AG09309 (cell line): ENCODE results near the gene PLAAT1.

Source experiments
- DNase-seq: peaks from one replicate; pipeline ENCODE4 v3.0.0-alpha.2; 2010; ENCODE audit warnings: low read depth
- H3K4me3 ChIP-seq: 2 replicates; pipeline ENCODE4 v1.5.1; 2011; ENCODE audit warnings: mild to moderate bottlenecking, low read depth, low read length, moderate library complexity; ENCODE audit not compliant: control insufficient read depth
- CTCF ChIP-seq: IDR thresholded peaks from 2 replicates; pipeline ENCODE4 v1.5.1; 2011; ENCODE audit warnings: mild to moderate bottlenecking, low read depth, low read length, inconsistent platforms; ENCODE audit not compliant: insufficient read depth, control insufficient read depth; ENCODE audit errors: missing control alignments

Gene PLAAT1

GRCh38 chr3:193230610-193231009 lies 10.4 kb upstream of the PLAAT1 start:
- H3K4me3 ChIP-seq = no peak overlapping the region
- DNase-seq = no peak
- no peak for TF ChIP-seq CTCF

- no peak for DNase-seq
- no peak overlapping the region for H3K4me3 ChIP-seq
- TF ChIP-seq CTCF = no peak
These were observed 9.8 kb upstream of the PLAAT1 start for GRCh38 chr3:193231201-193231600.

- no peak for TF ChIP-seq CTCF
- H3K4me3 ChIP-seq = no peak overlapping the region
- no peak for DNase-seq
These were observed 4.4 kb upstream of the PLAAT1 start for GRCh38 chr3:193236599-193236998.

GRCh38 chr3:193237030-193237429 lies 4.0 kb upstream of the PLAAT1 start:
- H3K4me3 ChIP-seq = no peak overlapping the region
- no peak for DNase-seq
- TF ChIP-seq CTCF = no peak

- no peak for DNase-seq
- H3K4me3 ChIP-seq = peak overlapping the region; percentile 17
- no peak for TF ChIP-seq CTCF
These were observed 579 bp upstream of the PLAAT1 start for GRCh38 chr3:193240436-193240849.

- no peak for DNase-seq
- H3K4me3 ChIP-seq = no peak overlapping the region; the same call in 1 of the 2 replicates
- no peak for TF ChIP-seq CTCF
These were observed 694 bp downstream of the PLAAT1 start for GRCh38 chr3:193241716-193242115.

- TF ChIP-seq CTCF = no peak
- DNase-seq = no peak
- H3K4me3 ChIP-seq = no peak overlapping the region
These were observed 2.5 kb downstream of the PLAAT1 start for GRCh38 chr3:193243571-193243970.
